NB4 (cell line): ENCODE measurements around the gene SLCO2A1.

Source experiments
- CTCF ChIP-seq: IDR thresholded peaks from one replicate; pipeline ENCODE4 v1.5.1; 2012; ENCODE audit warnings: low read depth, low read length
- MAX ChIP-seq: IDR thresholded peaks from 2 replicates; pipeline ENCODE4 v1.6.1; 2011; ENCODE audit warnings: low read depth, low read length
- POLR2A ChIP-seq: IDR thresholded peaks from 2 replicates; pipeline ENCODE4 v1.6.1; 2011; ENCODE audit warnings: mild to moderate bottlenecking; ENCODE audit not compliant: insufficient read length; ENCODE audit errors: extremely low read depth

- TF ChIP-seq CTCF: no peak
- no peak for TF ChIP-seq POLR2A
- TF ChIP-seq MAX: no peak
Observed at GRCh38 chr3:133924041-133924440, 105.7 kb downstream of the SLCO2A1 start.
